GM19043 (cell line): ENCODE data around the gene MLLT6.

Source experiments
- ATAC-seq: cut with Tn5 transposase; IDR thresholded peaks from one replicate; pipeline ENCODE4 v1.9.1; 2021; ENCODE audit warnings: low read depth; ENCODE audit not compliant: unreplicated experiment

The MLLT6 gene

DNA sequence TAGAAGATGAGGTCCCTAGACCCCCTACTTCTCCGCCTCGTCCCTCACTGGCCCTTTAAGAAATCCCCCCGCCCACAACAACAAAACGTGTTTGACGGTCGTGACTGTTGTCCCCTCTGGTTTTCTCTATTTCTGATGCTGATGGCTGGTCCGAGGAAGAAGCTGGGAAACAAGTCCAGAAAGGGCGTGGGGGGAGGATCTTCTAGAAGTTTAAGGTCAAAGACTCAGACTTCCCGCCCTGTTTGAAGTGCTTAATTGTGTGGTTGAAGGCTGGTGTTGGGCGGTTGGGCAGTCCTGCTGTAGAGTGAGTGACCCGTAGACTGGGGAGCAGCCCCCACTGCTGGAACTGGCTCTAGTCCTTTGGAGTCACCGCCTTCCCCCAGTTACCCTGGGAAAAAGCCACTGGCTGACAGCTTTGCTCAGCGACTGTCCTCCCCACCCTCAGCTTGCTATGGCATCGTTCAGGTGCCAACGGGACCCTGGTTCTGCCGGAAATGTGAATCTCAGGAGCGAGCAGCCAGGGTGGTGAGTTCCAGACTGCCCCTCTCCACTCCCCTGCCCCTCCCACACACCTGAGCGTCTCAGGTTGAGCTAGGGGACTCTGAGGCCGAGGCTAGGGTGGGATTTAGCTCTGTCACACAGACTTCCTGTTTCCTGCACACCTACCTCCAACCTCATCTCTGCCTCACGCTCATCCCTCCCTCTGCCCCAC lies 1.6 kb downstream of the MLLT6 start:
- no peak for ATAC-seq

DNA sequence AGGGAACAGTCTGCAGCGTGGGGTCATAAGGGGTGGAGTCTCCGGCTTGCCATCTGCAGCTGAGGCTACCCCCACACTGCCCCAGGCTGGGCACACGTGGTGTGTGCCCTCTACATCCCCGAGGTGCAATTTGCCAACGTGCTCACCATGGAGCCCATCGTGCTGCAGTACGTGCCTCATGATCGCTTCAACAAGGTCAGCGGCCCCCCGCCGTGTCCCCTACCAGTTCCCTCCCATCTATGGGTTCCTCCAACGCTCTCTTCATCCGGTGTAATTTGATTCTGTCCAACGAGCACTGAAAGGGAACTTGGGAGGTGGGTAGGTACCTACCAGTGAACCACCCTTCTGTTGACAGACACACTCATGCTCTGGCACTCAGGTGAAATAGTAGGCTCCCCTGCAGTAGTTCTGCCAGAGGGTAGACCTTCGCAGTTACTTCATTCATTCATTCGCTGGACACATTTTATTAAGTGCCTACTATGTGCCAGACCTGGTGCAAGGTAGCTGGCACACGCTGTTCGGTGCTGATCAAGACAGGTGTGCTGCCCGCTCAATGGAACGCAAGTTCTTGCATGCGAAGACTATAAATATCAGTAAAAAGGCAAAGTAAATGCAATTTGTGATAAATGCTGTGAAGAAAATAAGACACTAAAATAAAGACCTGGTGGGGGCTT lies 2.7 kb downstream of the MLLT6 start:
- no peak for ATAC-seq

DNA sequence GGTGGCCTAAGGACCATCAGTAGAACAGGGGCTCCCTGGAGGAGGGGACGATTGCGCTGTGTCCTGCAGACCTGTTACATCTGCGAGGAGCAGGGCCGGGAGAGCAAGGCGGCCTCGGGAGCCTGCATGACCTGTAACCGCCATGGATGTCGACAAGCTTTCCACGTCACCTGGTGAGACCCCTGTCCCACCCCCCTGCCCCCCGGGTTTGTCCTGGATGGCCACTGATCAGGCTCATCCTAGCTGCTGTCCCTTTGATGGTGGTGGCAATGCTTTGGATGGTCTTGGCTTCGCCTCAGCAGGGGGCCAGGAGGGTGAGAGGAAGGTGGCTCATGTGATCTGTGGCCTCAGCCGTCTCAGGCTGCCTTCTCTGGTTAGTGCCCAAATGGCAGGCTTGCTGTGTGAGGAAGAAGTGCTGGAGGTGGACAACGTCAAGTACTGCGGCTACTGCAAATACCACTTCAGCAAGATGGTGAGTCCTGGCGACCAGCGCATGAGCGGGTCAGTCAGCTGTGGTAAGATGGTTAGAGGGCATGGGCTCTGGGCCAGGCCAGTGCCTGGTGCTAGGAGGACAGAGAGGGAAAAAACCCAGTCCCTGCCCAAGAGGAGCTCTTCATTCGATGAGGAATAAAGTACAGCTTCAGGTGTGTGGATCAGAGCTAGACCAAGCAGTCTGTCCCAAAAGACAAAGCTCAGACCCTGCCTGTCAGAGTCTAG lies 4.2 kb downstream of the MLLT6 start:
- no peak for ATAC-seq

DNA sequence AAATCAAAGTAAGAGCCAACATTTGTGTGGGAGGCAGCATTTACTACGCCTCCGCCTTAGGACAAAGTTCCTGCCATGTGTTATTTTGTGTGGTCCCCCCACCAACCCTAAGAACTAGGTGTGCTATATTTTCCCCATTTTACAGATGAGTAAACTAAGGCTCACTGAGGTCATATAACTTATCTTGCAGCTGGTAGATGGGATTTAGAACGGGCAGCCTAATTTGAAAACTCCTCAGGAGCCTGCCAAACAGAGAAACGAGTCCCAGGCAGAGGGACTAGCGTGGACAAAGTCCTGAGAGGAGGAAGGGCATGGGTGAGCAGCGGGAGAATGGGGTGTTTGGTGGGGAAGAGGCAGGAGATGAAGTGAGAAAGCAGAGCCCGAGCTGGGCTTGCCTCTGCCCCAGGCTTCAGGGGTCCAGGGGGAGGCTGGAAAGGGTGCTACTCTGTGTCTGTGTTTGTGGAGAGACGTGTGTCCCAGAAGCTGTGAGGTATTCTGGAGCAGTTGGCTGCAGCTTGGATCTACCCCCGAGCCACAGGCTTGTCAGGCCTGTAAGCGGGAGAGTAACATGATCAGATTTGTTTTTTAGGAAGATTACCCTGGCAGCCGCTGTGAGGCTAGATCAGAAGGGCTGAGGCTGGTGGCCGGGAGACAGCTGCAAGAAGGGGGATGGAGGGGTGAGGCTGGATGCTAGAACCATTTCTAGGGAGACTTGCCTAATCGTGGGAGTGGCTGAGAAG lies 5.0 kb downstream of the MLLT6 start:
- no peak for ATAC-seq

- no peak for ATAC-seq
Observed at GRCh38 chr17:38710604-38710962, 5.5 kb downstream of the MLLT6 start.

GRCh38 chr17:38710985-38711384 lies 5.9 kb downstream of the MLLT6 start:
- no peak for ATAC-seq

GRCh38 chr17:38711792-38712571 lies 6.9 kb downstream of the MLLT6 start:
- ATAC-seq = no peak

DNA sequence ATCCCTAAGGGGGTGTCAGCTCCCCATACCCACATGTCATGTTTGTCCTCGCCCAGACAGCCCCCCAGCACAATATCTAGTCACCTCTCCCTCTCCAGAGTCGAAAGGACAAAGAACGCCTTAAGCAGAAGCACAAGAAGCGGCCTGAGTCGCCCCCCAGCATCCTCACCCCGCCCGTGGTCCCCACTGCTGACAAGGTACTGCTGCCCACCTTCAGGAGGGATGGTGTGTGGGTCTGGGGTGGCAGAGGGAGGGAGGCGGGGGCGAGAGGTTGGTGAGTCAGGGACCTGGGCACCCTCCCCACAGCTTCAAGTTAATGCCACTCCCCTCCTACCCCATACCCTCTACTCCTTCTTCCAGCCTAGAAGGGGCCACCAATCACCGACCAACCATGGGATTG lies 7.5 kb downstream of the MLLT6 start:
- ATAC-seq = no peak

DNA sequence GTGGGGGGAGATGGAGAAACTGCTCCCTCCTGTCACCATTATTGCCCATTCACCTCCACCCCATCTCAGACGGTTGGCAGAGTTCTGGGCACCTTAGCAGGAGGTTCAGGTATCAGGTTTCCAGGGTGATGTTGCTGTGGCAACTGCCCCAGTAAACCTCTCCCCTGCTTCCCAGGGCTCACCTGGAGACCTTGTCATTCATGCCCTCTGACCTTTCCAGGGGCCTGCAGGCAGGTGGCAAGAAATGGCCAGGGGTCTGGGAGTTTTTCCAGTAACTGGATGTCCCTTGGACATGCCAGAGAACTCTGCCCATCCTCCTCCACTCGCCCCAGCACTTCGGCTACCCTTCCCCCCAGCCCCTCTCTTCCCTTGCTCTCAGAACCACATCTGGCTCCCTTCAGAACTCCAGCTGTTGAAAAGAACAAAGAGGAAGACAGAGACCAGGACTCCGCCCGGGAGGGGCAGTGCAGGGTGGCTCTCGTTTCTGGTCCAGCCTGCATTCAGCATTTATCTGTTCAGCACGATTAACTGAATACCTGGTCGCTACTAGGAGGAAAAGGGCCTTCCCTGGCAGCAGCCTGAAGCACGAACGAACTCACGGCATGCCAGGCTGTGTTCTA lies 8.5 kb downstream of the MLLT6 start:
- ATAC-seq = no peak

GRCh38 chr17:38715216-38715943 lies 10.3 kb downstream of the MLLT6 start:
- ATAC-seq = no peak

- ATAC-seq = no peak
Observed at GRCh38 chr17:38716368-38717005, 11.4 kb downstream of the MLLT6 start.

- no peak for ATAC-seq
Observed at GRCh38 chr17:38717139-38717745, 12.2 kb downstream of the MLLT6 start.

- ATAC-seq = no peak
Observed at GRCh38 chr17:38719289-38719942, 14.3 kb downstream of the MLLT6 start.

DNA sequence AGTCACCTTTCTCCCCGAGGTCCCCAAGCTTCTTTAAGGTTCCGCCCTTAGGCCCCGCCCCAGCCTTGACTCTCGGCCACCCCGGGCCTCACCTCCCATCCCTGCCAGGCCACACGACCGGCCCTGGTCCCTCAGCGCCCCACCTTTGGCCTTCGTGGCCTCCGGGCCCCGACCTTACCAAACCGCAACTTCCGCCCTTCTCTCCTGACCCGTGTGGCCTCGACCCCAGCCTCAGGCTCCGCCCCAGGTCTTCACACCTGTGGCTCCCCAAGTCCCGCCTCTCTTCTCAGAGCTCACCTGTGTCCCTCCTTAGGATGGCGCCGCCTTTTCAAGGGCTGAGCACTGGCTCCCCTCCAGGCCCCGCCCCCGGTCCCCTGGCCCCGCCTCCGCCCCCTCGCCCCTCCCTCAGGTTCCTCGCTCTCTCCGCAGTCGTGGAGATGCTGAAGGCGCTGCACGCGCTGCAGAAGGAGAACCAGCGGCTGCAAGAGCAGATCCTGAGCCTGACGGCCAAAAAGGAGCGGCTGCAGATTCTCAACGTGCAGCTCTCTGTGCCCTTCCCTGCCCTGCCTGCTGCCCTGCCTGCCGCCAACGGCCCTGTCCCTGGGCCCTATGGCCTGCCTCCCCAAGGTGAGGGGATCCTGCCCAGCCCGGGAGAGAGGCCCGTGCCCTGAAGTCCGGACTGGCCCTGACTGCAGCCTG lies 15.0 kb downstream of the MLLT6 start:
- no peak for ATAC-seq

GRCh38 chr17:38720941-38721340 lies 15.9 kb downstream of the MLLT6 start:
- ATAC-seq = no peak

DNA sequence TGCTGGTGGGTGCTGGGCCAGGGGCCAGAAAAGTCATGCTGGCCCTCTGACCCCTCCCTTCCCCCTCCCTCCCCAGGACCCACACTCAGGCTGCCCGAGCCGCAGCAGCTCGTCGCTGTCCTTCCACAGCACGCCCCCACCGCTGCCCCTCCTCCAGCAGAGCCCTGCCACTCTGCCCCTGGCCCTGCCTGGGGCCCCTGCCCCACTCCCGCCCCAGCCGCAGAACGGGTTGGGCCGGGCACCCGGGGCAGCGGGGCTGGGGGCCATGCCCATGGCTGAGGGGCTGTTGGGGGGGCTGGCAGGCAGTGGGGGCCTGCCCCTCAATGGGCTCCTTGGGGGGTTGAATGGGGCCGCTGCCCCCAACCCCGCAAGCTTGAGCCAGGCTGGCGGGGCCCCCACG lies 16.7 kb downstream of the MLLT6 start:
- ATAC-seq = no peak

DNA sequence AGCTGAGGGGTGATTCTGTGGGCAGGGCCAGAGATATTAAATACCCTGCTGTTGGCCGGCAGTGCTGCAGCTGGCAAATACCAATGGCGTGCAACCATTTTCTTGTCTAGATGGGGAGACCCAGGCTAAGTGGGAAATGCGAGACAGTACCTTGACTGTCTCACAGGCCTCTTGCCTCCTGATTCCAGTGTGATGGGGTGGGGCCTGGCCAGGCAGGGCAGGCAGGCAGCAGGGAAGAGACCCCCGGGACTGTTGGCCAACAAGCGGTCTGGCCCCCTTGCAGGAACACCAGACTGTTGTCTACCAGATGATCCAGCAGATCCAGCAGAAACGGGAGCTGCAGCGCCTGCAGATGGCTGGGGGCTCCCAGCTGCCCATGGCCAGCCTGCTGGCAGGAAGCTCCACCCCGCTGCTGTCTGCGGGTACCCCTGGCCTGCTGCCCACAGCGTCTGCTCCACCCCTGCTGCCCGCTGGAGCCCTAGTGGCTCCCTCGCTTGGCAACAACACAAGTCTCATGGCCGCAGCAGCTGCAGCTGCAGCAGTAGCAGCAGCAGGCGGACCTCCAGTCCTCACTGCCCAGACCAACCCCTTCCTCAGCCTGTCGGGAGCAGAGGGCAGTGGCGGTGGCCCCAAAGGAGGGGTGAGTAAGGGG lies 19.4 kb downstream of the MLLT6 start:
- no peak for ATAC-seq
